CD4-positive, alpha-beta T cell treated with Interleukin-21 for 1 hour (primary cell): ENCODE data around the gene PICK1.

Source experiments
- DNase-seq: peaks from one replicate; pipeline ENCODE4 v3.0.0-alpha.2; 2020

The PICK1 gene

DNA sequence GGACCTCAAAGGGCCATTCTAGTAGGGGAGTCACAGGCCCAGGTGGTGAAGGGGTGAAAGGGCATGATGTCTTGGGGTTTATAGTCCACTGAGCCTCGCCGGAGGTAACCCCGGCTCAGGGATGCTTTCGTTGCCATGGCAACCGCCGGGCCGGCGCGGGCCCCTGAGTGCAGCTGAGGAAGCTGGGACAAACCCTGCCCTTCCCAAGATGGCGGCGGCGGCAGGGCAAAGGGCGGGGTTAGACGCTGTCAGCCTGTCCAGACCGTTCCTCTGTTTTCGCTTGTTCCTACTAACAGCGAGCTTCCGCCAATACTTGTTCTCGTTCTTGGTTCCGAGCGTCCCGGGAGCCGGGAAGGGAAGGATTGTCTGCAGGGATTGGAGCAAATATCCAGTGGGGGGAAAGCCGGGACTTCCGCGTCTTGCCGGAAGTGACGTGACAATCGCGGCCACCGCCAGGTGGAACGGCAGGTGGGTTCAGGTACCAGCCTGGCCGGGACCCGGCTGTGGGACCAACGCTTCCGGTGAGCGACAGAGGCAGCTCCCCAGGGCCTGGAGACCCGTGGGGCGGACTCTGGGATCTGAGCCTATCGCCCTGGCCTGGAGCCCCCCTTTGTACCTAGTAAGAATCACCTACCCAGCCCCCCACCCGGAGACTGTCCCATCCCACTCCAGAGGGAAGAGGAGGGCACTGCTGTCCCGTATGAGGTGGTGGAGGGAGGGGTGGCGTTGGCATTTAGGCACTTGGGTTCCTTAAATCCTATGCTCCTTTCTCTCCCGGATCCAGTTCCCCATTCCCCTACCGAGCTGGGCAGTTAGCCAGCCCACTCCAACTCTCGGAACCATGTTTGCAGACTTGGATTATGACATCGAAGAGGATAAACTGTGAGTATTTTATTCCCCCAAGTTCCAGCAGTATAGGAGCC is at the start of gene PICK1:
Gene PICK1 (plus strand): TSS at position 436 of the 923 bp plus-strand sequence. CDS start 406 bp downstream, at position 842.
- peak; percentile 85 for DNase-seq

DNA sequence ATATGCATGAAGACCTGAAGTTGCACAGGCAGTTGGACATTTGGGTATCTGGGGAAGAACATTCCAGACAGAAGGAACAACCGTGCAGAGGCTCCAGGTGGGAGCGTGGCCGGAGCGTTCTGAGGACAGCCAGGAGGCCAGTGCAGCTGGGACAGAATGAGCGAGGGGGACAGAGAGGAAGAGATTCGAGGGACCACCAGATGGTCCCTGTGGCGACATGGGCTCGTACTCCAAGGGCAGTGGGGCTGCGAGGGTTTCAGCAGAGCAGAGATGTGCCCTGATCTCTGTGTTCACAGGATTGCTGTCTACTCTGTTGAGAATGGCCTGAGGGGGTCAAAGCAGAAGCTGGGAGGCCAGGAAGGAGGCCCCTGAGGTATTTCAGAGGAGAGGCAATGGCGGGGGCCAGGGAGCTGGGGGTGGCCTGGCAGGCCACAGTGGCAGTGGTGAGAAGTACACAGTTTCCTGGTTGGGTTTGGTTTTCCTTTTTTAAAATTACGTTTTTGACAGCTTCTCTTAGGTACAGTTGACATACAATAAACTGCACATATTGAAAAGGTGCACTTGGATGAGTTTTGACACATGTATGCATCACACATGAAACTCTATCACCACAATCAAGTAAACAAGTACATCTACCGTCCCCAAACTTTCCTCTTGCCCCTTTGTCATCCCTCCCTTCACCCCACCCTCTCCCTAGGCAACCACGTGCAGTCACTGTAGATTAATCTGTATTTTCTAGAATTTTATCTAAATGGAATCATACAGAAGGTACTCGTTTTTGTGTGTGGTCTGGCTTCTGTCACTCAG is 48.0 kb upstream of the PICK1 start:
- DNase-seq: no peak

DNA sequence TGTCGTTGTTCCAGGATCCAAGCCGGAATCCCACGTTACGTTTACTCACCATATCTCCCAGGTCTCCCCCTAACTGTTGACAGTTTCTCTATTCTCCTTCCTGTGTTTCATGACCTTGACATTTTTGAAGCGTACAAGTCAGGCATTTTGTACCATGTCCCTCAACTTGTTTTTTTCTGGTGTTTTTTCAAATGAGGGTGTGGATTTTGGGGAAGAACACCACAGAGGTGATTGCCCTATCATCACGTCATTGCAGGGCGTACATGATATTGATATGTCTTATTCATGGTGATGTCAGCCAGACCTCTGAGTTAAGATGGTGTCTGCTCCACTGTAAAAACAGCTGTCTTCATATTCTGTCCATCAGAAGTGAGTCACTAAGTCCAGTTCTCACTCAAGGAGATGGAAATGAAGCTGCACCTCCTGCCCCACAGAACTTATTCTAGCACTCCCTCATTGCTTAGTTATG is 44.6 kb upstream of the PICK1 start:
- no peak for DNase-seq

DNA sequence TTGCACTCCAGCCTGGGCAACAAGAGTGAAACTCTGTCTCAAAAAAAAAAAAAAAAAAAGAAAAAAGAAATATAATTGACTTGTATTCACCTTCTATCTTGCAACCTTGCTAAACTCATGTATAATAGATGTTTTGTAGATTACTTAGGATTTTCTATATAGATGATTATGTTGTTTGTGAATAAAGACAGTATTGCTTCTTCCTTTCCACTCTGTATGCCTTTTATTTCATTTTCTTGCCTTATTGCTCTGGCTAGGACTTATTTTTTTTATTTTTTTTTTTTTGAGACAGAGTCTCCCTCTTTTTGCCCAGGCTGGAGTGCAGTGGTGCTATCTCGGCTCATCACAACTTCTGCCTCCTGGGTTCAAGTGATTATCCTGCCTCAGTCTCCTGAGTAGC is 43.1 kb upstream of the PICK1 start:
- DNase-seq: no peak

DNA sequence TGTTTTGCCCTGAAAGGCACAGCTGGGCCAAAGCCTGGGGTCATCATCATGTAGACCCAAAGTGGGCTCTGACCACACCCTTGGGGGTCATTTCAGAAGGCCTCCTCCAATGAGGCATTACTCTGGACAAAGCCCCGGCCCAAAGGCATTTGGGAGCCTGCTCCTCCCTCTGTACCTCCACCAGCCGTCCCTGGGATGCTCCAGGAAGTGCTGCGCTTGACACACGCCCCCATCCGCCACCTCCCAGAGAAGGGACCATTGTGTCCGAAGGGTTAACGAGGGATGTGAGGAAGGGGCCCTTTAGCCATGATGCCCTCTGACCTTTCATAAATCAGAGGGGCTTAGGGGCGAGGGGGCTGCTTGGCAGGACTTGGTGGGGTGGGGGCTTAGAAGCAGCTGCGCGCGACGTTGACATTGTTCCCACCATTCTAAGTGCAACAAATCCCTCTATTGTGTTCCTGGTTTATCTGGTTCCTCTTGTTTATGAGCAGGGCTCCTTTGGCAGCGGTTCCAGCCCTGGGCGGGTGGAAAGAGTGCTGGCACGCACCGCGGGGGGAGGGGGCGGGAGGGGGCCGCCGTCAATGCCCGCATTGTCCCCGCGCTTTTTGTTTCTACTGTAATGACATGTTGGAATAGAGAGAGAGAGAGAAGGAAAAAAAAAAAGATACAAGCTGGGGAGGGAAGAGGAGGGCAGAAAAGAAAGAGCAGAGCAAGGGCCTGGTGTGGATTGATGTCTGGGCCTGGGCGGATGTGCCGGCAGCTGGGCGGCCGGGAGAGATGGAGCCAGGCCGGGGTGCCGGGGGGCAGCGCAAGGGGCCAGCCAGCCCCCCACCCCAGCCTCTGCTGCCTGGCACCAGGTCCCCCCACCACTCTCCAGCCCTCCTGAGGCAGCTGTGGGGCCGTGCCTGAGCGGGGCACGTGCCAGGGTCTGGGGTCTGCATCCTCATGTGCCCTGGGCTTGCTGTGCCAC is 40.7 kb upstream of the PICK1 start:
- no peak for DNase-seq

DNA sequence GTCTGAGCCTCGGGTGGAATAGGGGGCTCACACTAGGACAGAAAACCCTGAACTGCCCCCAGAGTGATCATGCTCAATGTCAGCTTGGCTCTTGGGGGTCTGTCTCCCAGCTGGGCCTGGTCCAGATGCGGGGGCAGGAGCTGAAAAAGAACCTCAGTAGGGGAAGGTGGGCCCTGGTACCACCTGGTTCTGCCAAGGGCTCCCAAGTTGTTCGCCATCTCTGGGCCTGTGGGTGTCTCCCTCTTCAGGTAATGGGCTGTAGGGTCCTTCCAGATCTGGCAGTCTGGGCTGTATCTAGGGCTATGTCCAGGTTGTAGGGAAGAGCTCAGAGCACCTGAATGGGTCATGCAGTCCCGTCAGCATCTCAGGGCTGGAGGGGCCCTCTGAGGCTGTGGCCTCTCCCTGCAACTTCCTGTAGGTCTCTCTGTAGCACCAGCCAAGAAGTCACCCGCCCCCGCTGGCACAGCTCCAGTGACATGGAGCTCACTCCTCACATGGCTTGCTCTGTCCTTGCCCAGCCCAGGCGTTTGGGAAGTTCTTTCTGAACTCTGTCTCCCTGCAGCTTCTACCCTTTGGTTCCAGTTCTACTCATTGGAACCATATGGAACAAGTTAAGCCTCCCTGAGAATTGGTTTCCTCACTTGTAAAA is 39.8 kb upstream of the PICK1 start:
- no peak for DNase-seq

DNA sequence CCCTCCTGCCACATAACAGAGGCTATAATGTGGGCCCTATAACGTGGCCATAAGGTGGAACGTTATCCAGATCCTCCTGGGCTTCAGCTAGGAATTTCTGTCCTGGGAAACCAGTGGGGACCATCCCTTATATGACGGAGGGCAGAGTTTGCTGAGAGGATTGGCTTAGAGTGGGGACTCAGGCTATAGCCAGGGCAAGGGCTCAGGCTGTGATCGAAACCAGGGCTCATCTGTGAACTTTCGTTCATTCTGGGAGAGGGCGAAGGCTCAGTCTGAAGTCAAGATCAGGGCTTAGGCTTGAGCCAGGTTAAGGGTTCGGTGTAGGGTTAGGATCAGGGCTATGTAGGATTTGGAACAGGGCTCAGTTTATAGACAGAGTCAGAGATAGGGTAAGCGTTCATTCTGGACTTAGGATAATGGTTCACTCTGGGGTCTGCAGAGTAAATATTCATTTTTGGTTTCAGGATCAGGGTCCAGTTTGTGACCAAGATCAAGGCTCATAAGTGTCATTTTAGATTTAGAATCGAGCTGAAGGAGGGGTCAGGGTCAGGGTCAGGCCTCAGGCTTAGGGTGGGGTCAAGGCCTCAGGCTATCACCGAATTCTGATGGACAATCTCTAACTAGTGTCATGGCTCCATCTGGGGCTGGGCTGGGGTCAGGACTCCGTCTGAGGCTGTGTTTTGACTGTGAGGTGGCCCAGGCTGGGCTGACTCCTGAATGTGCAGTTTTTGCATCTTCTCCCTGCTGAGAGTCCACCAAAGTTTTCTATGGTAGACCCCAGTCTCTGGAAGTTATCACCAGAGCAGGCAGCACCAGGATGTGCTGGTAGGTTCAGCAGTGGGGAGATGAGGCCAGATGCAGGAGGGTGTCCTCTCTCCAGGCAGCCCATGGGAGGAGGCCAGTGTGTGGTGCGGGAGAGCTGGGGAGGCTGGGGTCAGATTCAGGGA is 39.0 kb upstream of the PICK1 start:
- no peak for DNase-seq

DNA sequence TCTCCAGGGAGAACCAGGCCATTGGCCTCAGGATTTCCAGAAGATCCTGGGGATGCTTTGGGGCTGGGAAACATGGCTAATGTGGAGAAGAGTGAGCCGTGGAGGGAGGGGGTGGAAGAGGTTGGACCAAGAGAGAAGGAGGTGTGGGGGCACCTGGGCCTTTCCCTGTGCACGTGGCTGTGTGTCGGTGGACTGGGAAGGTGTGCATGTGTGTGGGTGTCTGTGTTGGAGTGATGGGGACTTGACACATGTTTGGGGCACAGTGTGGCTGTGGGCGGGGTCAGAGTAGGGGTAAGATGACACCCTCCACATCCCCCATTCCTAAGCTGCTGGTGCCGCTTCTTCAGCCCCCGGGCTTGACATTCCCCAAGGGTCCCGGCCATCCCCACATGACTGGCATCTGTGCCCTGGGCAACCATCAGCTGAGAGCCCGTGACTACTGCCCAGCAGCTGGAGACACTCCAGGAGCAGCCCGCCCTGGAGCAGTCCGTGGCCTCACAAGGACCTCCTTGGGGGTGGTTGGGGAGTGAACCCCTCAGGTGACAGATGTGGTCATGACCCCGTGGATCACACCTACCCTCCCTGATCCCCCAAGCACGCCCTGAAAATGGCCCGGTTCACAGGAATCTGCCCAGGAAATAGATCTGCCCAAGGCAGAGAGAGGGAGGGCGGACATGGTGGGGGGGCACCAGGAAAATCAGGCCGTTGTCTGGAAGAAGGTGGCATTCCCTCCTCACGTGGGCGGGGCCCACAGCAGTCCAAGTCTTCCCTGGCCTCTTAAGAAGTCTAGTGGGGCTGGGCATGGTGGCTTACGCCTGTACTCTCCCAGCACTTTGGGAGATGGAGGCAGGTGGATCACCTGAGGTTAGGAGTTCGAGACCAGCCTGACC is 38.0 kb upstream of the PICK1 start:
- no peak for DNase-seq

- no peak for DNase-seq
These were observed 36.0 kb upstream of the PICK1 start for GRCh38 chr22:38021206-38021605.

DNA sequence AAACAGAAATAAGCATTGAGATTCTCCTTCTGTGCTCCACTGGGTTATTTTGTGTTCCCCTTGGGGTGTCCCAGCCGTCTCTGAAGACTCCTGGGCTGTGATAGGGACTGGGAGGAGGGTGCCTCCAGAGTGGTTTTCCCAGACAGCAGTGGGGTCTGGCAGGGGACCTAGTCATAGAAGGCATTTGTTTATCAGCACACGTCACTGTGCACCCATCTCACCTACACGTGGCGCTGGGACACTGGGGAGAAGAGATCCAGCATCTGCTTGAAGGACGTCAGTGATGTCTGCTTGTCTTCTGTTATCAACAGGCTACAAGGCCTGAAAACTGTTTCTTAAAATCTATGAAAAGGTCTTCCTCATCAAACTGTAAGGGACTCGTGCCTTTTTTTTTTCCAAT is 34.2 kb upstream of the PICK1 start:
- DNase-seq: no peak

DNA sequence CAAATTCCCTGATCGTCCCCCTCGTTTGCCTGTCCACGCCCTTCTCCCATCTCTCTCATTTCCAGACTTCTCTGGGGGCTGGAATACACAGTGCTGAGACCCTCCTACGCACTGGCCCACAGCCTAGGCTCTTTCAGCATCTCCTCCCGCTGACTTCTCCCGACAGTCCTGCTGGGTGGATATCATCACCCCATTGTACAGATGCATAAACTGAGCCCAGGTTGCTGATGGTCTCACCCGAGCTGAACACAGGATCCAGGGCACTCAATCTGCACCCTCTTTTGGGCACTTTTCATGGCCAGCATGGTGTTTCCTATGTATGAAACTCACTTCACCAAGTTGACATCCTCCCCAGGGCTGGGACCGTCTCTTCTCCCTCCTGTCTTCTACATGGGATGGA is 31.7 kb upstream of the PICK1 start:
- no peak for DNase-seq

DNA sequence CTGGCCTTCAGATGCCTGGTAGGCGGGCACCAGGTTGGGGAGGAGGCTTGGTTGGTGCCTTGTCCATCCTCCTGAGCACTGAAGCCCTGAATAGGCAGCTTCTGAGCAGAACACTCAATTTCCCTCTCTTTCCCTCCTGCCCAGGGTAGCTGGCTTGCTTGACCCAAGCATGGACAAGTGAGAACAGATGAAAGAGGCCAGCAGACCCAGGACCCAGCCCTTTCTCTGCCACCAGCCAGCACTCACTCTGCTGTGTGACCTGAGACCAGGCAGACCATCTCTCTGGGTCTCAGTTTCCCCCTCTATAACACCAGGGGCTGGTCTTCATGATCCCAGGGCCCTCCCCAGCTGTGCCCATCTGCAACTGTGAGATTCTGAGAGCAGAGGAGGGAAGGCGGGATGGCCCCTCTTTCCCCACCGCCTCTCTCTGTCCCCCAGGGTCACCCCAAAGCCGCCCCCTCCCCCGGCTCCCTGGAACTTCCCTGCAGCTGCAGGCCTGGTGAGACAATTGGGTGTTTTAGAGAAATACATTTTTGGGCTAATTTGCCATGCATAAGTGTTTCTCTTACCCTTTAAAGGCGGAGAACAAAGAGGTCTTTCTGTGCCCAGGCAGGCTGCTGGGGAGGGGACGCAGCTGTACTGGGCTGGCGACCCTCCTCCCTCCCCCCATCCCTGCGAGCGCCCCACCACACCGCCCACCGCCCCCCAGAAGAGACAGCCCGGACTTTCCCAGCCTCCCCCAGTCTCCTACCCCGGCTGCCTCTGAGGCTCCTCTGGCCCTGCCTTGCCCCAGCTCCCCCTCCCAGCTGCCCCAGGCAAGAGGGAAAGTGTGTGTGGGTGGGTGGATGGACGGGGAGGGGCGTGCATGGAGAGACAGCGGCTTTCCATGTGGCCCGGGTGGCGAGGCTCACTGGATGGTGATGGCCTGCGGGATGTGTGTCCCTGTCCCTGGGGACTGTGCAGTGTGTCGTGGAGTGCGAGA is 30.8 kb upstream of the PICK1 start:
- DNase-seq: no peak

GRCh38 chr22:38027487-38027886 is 29.7 kb upstream of the PICK1 start:
- no peak for DNase-seq

DNA sequence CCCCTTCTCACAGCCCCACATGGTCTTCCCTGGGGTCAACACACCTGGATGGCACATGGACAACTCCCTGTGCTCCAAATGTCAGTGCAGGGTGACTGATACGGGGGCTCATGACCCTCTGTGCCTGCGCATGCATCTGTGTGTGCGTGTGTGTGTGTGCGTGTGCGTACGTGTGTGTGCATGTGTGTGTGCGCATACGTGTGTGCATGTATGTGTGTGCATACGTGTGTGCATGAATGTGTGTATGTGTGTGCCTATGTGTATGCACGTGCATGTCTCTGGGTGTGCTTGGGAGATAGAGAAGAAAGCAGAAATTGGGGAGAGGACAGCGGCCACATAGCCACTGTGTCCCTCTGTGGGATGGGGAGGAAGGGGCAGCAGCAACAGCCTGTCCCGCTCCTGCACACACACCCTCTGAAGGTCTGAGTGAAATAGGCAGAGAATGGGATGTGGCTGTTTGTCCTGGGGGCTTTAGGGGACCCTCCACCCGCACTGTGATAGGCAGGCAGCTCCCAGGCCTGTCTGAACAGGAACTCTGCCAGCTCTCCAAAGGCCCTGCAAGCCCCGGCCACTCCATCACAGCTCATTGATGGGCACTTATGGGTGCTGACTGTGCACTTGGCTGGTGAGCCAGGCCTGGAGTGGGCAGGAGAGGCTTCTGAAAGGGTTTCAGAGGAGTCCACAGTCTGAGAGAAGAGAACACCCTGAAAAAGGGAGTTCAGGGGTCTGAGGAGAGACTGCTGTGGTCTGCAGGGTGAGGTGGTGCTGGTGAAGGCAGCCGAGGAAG is 28.7 kb upstream of the PICK1 start:
- no peak for DNase-seq

DNA sequence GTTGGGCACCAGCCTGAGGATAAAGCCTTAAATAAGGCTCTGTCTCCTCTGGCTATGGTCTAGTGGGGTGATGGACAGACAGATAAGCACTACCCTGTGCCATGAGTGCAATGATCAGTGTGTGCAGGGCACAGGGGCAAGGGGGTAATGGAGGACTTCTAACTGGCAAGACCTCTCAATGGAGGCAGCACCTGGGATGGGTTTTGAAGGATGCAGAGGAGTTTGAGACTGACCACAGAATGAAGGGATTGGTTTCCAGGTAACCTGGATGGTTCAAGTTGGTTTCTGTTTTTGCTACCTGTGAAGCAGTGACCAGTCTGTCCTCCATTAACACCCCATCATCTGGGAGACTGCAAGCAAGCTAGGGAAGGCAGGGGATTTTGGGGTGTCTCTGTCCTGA is 27.8 kb upstream of the PICK1 start:
- DNase-seq: no peak

- no peak for DNase-seq
These were observed 27.3 kb upstream of the PICK1 start for GRCh38 chr22:38029901-38030300.

GRCh38 chr22:38030311-38031133 is 26.7 kb upstream of the PICK1 start:
- DNase-seq: no peak
